SU-DHL-6 (cell line): ENCODE measurements around the gene ID1.

ENCODE experiments used
- CTCF ChIP-seq: fragments of 200-600 bp; sonication (generic); IDR thresholded peaks from one replicate; pipeline ENCODE4 v1.5.1; 2017; ENCODE audit warnings: antibody characterized with exemption, mild to moderate bottlenecking, low read length, moderate library complexity; ENCODE audit not compliant: insufficient read depth, poor library complexity, severe bottlenecking
- EZH2phosphoT487 ChIP-seq: fragments of 200-600 bp; sonication (generic), shearing (Covaris generic); conservative IDR thresholded peaks from 2 replicates; pipeline ENCODE4 v1.6.1; 2018; ENCODE audit warnings: mild to moderate bottlenecking, antibody characterized with exemption, low read length, moderate library complexity, mixed read lengths

GRCh38 chr20:31566319-31566657 is 38.8 kb upstream of the ID1 start:
- TF ChIP-seq CTCF, result no peak
- no peak for TF ChIP-seq EZH2phosphoT487
